DND-41 (cell line): ENCODE data around the gene SLC12A4.
"Not testable (repeated sequence)": the region's sequence is repeated elsewhere in the genome, so short reads cannot be mapped to it uniquely, and the experiment has no call there.

Experiments
- CTCF ChIP-seq: IDR thresholded peaks from 2 replicates; pipeline ENCODE4 v1.5.1; 2012; ENCODE audit warnings: borderline replicate concordance, low read length, moderate library complexity, mild to moderate bottlenecking; ENCODE audit not compliant: poor library complexity, severe bottlenecking; ENCODE audit errors: extremely low read depth
- EZH2 ChIP-seq: IDR thresholded peaks from 3 replicates; pipeline ENCODE4 v1.6.1; 2012; ENCODE audit warnings: borderline replicate concordance, low read depth, mild to moderate bottlenecking, moderate library complexity, low read length, inconsistent platforms; ENCODE audit not compliant: severe bottlenecking

DNA sequence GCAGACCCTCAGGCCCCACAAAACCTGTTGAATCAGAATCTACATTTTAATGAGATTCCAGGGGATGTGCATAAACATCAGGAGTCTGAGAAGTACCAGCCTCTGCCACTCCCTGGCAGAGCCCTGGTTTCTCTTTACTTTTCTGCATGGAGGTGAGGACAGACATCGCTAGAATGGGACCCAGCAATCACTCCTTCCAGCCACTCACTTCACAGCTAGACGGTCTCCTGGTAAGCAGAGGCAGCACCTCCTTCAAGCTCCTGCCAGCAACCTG is 53.0 kb downstream of the SLC12A4 start:
- TF ChIP-seq CTCF, EZH2: not testable (repeated sequence)
